Testis (tissue), 3 donors: ENCODE data around the gene SLCO4A1. TPM values are rescaled to one million over a fixed set of nuclear protein-coding genes. Genes with fewer than 3 reads are reported as not detected.

ENCODE experiments used
- DNase-seq: peaks from one replicate; pipeline ENCODE4 v3.0.0-alpha.2; 2019
- H3K27ac ChIP-seq, 2 donors: fragments of 200-600 bp; sonication (generic); one replicate each; pipeline ENCODE4 v1.5.1; 2019
- H3K27me3 ChIP-seq: fragments of 200-600 bp; sonication (generic); one replicate; pipeline ENCODE4 v1.5.1; 2019
- H3K36me3 ChIP-seq: fragments of 200-600 bp; sonication (generic); one replicate; pipeline ENCODE4 v1.5.1; 2017; ENCODE audit warnings: low read depth; ENCODE audit errors: missing control alignments
- H3K4me1 ChIP-seq: fragments of 200-600 bp; sonication (generic); one replicate; pipeline ENCODE4 v1.5.1; 2019
- H3K4me3 ChIP-seq, 2 donors: fragments of 200-600 bp; sonication (generic); one replicate each; pipeline ENCODE4 v1.5.1; 2017 to 2019
- H3K9me3 ChIP-seq: fragments of 200-600 bp; sonication (generic); one replicate; pipeline ENCODE4 v1.5.1; 2017
- POLR2A ChIP-seq: fragments of 450-650 bp; IDR thresholded peaks from one replicate; pipeline ENCODE4 v1.6.1; 2017; ENCODE audit warnings: antibody characterized with exemption, mild to moderate bottlenecking, moderate library complexity
- WGBS, 2 donors: methylation state at CpG; one replicate each; pipeline ENCODE4 v1.1.5; 2018; 5-methylcytosine and 5-hydroxymethylcytosine counted together
- intact Hi-C: fragments of 100-400 bp; cut with DNase I; formaldehyde crosslinking; loops from one replicate; pipeline ENCODE4 v1.15.1; 2023; ENCODE audit warnings: low total_unique reads
- polyA plus RNA-seq: library from polyadenylated mRNA; stranded (reverse); fragments of 350-450 nt; fragmentation: Illumina TruSeq; extraction: RNeasy Lipid Tissue Mini Kit (QIAGEN cat#74804); gene quantifications from one replicate; pipeline ENCODE4 v1.2.3, GENCODE V29; 2014; ENCODE audit warnings: low read depth, low replicate concordance; ENCODE audit not compliant: insufficient read depth
- total RNA-seq, 2 donors: library from RNA; depleted of rRNA; stranded (reverse); fragments of >200 nt; gene quantifications; one replicate each; pipeline ENCODE4 v1.2.3, GENCODE V29; 2016
- TF ChIP-seq, protein P1 (sequence below), 3 experiments: fragments of 450-650 bp in 2 of 3; fragments of 200-600 bp in 1 of 3; sonication (generic) in 1 of 3; IDR thresholded peaks; one replicate each; pipeline ENCODE4 v1.5.1; 2016 to 2019; ENCODE audit warnings: antibody characterized with exemption in 3 of 3, mild to moderate bottlenecking in 2 of 3, moderate library complexity in 1 of 3

Gene SLCO4A1
- total and polyA plus RNA-seq, 3 donors from 2014 or later: 4.2 to 14.2 (median 9.8) TPM

DNA sequence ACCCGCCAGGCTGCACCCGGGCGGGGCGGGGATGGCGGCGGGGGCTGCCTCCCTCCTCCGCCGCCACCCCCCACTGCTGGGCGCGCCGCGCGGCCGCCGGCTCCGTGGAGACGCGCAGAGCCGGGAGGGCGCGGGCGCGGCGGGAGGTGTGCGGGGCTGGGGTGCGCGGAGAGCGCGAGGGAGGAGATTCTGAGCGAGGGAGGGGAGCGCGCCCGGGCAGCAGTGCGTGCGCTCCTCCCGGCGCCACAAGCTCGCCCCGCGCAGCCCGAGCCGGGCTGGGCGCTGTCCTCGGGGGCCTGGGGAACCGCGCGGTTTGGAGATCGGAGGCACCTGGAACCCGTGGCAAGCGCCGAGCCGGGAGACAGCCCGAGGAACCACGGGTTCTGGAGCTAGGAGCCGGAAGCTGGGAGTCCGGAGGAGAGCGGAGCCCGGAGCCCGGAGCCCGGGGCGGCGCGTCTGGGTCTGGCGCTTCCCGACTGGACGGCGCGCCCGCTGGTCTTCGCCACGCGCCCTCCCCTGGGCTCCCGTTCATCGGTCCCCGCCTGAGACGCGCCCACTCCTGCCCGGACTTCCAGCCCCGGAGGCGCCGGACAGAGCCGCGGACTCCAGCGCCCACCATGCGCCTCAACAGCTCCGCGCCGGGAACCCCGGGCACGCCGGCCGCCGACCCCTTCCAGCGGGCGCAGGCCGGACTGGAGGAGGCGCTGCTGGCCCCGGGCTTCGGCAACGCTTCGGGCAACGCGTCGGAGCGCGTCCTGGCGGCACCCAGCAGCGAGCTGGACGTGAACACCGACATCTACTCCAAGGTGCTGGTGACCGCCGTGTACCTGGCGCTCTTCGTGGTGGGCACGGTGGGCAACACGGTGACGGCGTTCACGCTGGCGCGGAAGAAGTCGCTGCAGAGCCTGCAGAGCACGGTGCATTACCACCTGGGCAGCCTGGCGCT, 66.6 kb downstream of the SLCO4A1 start, which contains the start of gene NTSR1:
Gene NTSR1, plus strand, starts transcription at position 246 of the 946 bp plus-strand sequence. Its CDS starts 372 bp downstream, at position 618.
- Histone ChIP-seq H3K27ac (no peak within 1 kb of the TSS), H3K36me3 (no peaks in the 10 kb centered on the region), H3K9me3 (no peaks in the 10 kb centered on the region), H3K4me3 (peak within 1 kb of the TSS; percentile 18 to 43), H3K27me3 (no peaks in the 10 kb centered on the region), H3K4me1 (no peaks in the 10 kb centered on the region)
- DNase-seq: no peak
- TF ChIP-seq POLR2A: no peak
- TF ChIP-seq, protein P1, sequence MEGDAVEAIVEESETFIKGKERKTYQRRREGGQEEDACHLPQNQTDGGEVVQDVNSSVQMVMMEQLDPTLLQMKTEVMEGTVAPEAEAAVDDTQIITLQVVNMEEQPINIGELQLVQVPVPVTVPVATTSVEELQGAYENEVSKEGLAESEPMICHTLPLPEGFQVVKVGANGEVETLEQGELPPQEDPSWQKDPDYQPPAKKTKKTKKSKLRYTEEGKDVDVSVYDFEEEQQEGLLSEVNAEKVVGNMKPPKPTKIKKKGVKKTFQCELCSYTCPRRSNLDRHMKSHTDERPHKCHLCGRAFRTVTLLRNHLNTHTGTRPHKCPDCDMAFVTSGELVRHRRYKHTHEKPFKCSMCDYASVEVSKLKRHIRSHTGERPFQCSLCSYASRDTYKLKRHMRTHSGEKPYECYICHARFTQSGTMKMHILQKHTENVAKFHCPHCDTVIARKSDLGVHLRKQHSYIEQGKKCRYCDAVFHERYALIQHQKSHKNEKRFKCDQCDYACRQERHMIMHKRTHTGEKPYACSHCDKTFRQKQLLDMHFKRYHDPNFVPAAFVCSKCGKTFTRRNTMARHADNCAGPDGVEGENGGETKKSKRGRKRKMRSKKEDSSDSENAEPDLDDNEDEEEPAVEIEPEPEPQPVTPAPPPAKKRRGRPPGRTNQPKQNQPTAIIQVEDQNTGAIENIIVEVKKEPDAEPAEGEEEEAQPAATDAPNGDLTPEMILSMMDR (IDR thresholded peaks at IDR 0.05): no peak
- intact Hi-C loops: no loop called here
- WGBS, 2 donors: 10% methylated on average over 73 of the region's 124 CpGs; no CpG with 5 or more reads in 1 of the 2 donors

DNA sequence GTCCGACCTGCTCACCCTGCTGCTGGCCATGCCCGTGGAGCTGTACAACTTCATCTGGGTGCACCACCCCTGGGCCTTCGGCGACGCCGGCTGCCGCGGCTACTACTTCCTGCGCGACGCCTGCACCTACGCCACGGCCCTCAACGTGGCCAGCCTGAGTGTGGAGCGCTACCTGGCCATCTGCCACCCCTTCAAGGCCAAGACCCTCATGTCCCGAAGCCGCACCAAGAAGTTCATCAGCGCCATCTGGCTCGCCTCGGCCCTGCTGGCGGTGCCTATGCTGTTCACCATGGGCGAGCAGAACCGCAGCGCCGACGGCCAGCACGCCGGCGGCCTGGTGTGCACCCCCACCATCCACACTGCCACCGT, 67.2 kb downstream of the SLCO4A1 start:
- no peaks in the 10 kb centered on the region for H3K27me3 ChIP-seq
- H3K27ac ChIP-seq: no peak overlapping the region
- TF ChIP-seq POLR2A: no peak
- TF ChIP-seq, protein P1 (IDR thresholded peaks at IDR 0.05): no peak
- intact Hi-C loops: no loop called here
- no peaks in the 10 kb centered on the region for H3K4me1 ChIP-seq
- no peak for DNase-seq
- no peaks in the 10 kb centered on the region for H3K36me3 ChIP-seq
- H3K4me3 ChIP-seq: peak overlapping the region in 1 of 2 donors; percentile 43
- no peaks in the 10 kb centered on the region for H3K9me3 ChIP-seq
- WGBS, 2 donors: 59 to 65% methylated on average over 19 to 30 of the region's 30 CpGs

DNA sequence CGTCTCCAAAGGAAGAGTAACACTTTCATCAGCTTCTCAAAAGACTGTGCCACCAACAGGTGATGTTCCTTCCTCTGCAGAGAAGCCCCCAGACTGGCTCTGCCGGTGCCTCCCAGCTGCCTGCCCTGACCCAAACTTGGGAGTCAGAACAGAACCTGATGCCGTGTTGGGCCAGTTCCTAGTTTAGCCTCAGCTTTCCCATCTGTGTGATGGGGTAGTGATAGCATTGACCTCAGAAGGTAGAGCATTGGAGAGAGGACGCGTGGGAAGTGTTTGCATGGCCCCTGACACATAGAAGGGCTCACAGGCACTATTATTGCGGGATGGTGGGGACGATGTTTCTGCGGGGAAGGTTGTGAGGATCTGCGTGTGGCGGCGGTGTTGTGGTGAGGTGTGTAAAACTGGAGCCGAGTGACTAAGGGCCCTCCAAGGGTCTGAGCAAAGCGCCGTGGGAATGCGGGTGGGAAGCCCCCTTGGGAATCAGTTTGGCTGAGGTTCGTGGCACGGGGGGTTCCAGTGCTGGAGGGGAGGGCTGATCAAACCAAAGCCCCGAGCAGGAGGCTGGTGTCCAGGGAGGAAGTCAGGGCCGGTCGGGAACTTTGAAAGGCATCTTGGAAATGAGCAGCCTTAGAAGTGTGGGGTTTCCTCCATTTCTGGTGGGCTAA, 68.0 kb downstream of the SLCO4A1 start:
- H3K27ac ChIP-seq: no peak overlapping the region
- 74 to 77% methylated on average over 17 to 20 of the region's 20 CpGs for WGBS, 2 donors
- intact Hi-C loops: no loop called here

DNA sequence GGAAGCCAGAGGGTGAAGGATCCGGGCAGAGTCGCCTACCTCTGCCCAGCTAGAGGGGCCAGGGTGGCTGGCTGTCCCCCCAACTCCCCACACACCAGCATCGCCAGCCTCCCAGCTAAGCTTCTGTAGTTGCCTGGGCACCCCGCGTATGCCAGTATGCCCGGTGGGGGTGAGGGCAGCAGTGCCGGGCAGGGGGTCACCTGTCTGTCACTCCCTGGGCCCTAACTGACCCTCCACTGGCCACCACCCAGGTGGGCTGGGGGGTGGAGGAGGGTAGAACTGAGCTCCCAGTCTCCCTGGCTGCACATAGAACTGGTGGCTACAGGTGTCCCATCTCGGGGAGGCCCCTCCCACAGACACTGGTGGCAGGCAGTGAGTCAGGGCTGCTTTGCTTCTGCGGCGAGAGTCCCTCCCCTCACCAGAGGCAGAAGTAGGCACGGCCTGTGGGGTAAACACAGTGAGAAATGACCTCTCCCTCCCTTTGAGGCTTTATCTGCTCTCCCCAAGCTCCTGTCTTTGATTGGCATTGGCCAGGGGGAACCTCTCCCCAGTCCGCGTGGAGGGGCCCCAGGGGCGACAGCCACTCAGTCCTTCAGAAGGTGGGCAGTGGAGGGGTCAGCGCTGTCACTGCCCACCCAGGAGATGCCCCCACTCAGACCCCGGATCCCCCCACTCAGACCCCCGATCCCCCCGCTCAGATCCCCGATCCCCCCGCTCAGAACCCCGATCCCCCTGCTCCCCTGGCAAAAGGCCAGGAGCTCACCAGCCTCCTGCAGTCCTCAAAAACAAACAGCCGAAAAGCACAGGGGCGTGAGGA, 68.8 kb downstream of the SLCO4A1 start:
- Histone ChIP-seq H3K9me3 (no peaks in the 10 kb centered on the region), H3K27me3 (no peaks in the 10 kb centered on the region), H3K36me3 (no peaks in the 10 kb centered on the region), H3K27ac (no peak overlapping the region), H3K4me1 (no peaks in the 10 kb centered on the region), H3K4me3 (no peak overlapping the region)
- intact Hi-C loops: no loop called here
- 56 to 68% methylated on average over 5 to 23 of the region's 23 CpGs for WGBS, 2 donors
- no peak for DNase-seq
- TF ChIP-seq POLR2A: no peak
- TF ChIP-seq, protein P1 (IDR thresholded peaks at IDR 0.05): no peak

More for the DNA sequence above, 68.0 kb downstream of the SLCO4A1 start:
- H3K36me3 ChIP-seq: no peaks in the 10 kb centered on the region
- no peaks in the 10 kb centered on the region for H3K27me3 ChIP-seq
- no peak for DNase-seq
- H3K9me3 ChIP-seq: no peaks in the 10 kb centered on the region
- H3K4me1 ChIP-seq: no peaks in the 10 kb centered on the region
- TF ChIP-seq, protein P1 (IDR thresholded peaks at IDR 0.05): no peak
- TF ChIP-seq POLR2A: no peak
- H3K4me3 ChIP-seq: no peak overlapping the region
